GM21390 (cell line): ENCODE results near the gene TNRC6A.
"Not testable (repeated sequence)": the region's sequence is repeated elsewhere in the genome, so short reads cannot be mapped to it uniquely, and the experiment has no call there.

ENCODE experiments used
- ATAC-seq: cut with Tn5 transposase; IDR thresholded peaks from one replicate; pipeline ENCODE4 v1.9.1; 2021; ENCODE audit not compliant: unreplicated experiment

Gene TNRC6A

GRCh38 chr16:24841291-24841690 is 111.8 kb downstream of the TNRC6A start:
- no peak for ATAC-seq

DNA sequence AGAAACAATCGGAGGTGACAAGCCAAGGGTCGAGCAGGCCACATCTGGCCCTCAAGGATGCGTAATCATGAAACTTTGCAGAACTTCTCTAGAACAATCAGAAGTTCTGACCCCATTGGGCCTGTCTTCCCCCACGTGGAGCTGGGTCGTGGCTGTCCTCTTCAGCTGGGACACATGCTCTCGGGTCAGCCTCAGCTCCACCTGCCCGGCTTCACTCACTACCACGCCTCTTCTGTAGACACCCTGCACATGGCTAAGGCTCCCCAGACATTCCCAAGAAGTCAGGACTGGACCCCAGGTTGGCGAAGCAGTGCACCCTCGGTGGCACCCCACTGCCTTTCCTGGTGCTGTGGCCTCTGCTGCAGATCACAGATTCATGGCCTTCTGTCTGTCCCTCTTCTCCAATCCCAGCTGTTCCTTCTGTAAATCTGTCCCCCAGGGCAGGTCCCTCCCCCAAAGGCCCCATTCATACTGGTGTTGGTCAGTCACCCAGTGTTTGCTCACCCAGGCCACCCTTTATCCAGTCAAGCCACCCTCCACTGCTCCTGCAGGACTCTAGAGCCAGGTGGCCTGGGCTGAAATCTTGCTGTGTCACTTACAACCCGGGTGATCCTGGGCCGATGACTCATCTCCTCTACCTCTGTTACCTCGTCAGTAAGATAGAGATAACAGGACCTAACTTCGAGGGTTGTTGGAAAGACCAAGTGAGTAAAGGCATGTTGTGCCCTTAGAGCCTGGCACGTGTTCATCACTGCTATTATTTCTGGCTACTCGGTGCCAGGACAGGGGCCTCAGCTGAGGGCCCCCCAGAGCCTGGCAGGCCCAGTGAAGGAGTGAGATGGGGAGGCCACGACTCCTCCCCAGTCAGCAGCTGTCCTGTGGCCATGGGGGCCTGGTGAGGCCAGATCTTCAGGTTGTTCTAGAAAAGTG is 114.9 kb downstream of the TNRC6A start:
- no peak for ATAC-seq

GRCh38 chr16:24845031-24845365 is 115.5 kb downstream of the TNRC6A start:
- not testable (repeated sequence) for ATAC-seq

DNA sequence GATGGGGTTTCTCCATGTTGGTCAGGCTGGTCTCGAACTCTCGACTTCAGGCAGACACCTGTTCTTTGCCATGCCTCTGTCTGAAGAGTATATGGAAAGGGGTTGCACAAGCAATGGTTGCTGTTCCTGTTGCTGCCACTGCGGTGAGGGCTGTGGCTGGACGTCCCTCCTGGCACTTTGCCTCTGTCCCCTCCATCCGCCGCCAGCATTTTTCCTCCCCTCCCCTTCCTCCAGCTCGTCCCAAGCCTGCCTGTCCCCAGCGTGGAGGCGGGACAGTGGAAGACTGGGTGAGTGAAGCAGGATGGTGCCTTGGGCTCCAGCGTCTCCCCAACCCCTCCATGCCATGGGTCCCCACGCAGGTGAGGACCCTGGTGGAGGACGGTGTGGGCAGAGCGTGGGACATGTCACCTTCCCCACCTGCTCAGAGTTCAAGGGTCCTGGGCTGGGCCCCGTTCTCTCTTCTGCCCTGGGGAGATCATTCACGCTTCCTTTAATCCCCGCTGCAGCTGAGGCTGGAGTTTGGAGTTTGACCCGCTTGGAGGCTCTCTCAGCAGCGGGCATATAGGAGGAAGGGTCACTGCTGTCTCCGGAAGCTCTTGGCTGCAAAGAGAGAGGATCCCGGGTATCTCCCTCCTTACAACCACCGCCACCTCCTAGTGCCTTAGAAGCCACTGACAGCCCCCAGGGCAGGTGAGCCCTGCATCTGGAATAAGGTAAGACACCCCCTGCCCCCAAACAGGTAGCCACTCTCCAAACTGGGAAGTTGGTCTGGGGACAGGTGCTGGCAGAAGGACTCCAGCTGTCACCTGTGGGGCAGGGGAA is 116.5 kb downstream of the TNRC6A start, which contains the start of gene SLC5A11:
Gene SLC5A11, plus strand, starts transcription at position 238 of the 822 bp plus-strand sequence. CDS start 12,681 bp downstream, outside the sequence.
- ATAC-seq = no peak

GRCh38 chr16:24846548-24847357 is 117.3 kb downstream of the TNRC6A start:
- ATAC-seq = no peak

DNA sequence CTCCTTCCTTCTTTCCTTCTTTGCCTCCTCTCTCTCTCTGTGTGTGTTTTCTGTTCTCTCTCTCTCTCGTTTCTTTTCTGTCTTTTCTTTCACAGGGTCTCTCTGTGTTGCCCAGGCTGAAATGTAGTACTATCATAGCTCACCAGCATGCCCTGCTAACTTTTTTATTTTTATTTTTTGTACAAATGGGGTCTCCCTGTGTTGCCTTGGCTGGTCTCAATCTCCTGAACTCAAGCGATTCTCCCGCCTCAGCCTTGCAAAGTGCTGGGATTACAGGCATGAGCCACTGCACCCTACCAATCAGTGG is 117.9 kb downstream of the TNRC6A start:
- ATAC-seq = no peak

- ATAC-seq = no peak
These were observed 118.6 kb downstream of the TNRC6A start for GRCh38 chr16:24848065-24848464.

DNA sequence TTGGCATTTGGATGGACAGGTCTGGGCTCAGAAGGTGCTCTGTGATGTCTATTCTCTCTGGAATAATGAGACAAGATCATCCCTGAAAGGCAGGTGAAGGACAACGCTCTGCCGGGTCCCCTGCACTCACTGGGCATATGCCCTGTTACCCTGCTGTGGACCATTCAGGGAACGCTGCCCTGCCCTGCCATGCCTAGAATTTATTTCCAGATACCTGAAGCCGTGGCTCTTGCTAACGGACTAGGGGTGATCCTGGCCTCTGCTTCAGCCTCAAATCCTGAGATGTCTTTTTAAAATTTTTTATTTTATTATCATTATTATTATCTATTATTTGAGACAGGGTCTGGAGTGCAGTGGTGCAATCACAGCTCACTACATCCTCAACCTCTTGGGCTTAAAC is 120.2 kb downstream of the TNRC6A start:
- ATAC-seq = no peak

- no peak for ATAC-seq
These were observed 121.0 kb downstream of the TNRC6A start for GRCh38 chr16:24850289-24850938.

DNA sequence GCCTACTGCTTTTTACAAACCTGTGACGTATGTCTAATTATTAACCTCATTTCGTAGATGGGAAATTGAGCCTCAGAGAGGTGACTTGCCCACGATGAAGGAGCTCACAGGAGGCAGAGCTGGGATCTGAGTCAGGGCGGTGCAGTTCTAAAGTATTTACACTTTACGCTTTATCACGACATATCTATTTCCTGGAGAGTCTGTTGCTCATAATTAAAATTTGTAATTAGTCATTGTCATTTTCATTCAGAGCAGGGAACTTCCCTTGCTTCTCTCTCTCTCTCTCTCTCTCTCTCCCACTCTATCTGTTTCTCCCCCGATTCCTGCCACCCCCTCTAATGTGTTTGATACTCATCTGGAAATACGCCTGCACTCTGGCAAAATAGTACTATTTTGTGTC is 122.2 kb downstream of the TNRC6A start:
- ATAC-seq = no peak

- ATAC-seq = no peak
These were observed 122.8 kb downstream of the TNRC6A start for GRCh38 chr16:24852281-24852721.

GRCh38 chr16:24853169-24853824 is 123.8 kb downstream of the TNRC6A start:
- no peak for ATAC-seq

GRCh38 chr16:24853830-24854229 is 124.4 kb downstream of the TNRC6A start:
- no peak for ATAC-seq

- ATAC-seq = no peak
These were observed 125.2 kb downstream of the TNRC6A start for GRCh38 chr16:24854607-24855171.

GRCh38 chr16:24855678-24856077 is 126.2 kb downstream of the TNRC6A start:
- ATAC-seq = no peak

DNA sequence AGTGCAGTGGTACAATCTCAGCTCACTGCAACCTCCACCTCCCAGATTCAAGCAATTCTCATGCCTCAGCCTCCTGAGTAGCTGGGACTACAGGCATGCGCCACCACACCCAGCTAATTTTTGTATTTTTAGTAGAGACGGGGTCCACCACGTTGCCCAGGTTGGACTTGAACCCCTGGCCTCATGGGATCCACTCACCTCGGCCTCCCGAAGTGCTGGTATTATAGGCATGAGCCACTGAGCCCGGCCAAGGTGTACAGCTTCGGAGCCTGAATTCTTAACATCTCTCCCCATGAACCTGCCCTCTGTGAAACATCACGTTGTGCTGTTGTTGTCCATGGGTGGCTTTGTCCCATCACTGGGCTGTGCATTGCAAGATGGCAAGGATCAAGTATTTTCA is 127.4 kb downstream of the TNRC6A start:
- not testable (repeated sequence) for ATAC-seq

- ATAC-seq = no peak
These were observed 129.0 kb downstream of the TNRC6A start for GRCh38 chr16:24858219-24859041.

GRCh38 chr16:24861461-24861860 is 132.0 kb downstream of the TNRC6A start:
- ATAC-seq = no peak
